CD4-positive, alpha-beta T cell treated with Interleukin-6 for 4 hours (primary cell): Measurements from ENCODE around the gene DBR1.
A peak's percentile ranks its signal among the peaks of the same experiment; 100 is the strongest.

ENCODE experiments used
- DNase-seq: peaks from one replicate; pipeline ENCODE4 v3.0.0-alpha.2; 2020; ENCODE audit warnings: mixed read lengths

Gene DBR1

DNA sequence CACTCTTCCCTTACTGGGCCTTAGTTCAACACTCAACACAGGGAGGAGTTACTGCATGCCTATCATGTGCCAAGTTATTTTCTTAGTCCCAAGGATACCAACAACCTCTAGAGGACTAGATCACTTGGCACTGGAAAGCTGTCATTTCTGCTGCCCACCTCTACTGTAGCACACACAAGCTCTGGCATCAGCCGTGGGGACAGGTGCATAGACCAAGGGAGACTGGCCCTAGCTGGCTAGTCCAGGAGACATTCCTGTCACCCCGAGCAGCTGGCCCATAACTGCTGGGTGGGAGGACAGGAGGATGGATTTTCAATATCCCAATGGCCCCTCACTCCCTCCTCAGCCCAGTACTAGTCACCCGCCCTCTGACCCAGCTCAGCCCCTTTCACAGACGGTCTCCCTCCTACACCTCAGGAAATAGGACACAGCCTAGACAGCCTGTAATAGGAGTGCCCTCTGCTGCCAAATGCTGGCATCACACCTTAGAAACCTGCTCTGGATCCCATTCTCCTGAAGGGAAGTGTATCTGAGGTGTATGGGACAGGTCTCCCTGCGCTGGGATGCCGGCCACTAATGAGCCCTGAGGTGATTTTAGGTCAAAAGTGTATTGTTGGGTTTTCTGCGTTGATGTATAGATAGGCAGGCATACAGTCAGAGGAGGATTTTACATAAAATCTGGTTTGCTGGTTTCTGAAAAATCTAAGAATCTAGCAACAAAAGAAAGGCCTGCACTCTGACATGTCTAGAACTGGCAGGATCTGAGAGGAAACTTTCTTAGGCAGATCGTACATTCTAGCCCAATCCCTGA, 55.9 kb downstream of the DBR1 start:
- peak; percentile 49 for DNase-seq

- DNase-seq, result peak; percentile 14
These were observed 59.4 kb downstream of the DBR1 start, which contains the start of gene DZIP1L for GRCh38 chr3:138114988-138115971. Gene DZIP1L, minus strand, starts transcription at chr3:138115608. Its CDS starts 11,637 bp downstream, at chr3:138103971.

DNA sequence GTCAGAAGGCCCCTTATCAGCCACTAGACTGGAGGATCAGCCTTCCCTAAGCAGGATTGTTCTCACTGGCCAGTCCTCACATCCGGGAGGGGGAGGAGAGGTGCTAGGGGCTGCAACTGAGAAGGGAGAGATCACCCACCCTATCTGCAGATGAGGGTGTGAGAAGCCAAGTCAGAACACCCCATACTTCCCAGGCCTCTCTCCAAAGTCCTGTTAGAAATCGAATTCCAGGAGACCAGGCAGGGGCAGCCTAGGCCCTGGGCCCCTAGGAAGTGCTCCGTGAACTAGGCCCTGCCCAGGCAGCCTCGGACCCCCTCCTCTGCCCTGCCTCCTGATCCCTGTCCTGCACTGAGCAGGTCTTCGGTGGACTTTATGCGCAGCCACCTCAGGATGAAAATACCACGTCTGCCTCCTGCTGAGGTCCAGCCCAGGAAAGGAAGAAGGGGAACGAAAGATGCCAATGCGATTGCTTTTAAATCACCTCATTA, 60.2 kb downstream of the DBR1 start:
- DNase-seq, result no peak

- DNase-seq, result no peak
These were observed 61.4 kb downstream of the DBR1 start for GRCh38 chr3:138113326-138113725.

DNA sequence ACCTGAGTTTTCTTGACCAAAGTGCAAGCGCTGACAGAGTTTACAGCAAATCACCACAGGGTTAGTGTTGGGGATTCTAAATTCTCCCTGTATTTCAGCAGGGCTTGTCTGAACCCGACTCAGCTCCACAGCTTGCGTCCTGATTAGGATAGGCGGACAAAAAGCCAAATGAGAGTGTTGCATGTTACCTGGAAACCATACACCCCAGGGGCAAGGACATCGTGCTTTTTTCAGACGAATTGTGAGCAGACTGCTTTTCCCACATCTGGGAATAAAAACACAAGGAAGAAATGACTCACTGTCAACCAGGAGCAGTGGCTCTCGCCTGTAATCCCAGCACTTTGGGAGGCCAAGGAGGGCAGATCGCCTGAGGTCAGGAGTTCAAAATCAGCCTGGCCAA, 62.4 kb downstream of the DBR1 start:
- no peak for DNase-seq
